HG03139 (cell line): ENCODE measurements around the gene FAM162A.

Experiments
- ATAC-seq: cut with Tn5 transposase; IDR thresholded peaks from one replicate; pipeline ENCODE4 v1.9.1; 2021; ENCODE audit not compliant: unreplicated experiment

FAM162A gene

GRCh38 chr3:122387709-122388108, 3.7 kb downstream of the FAM162A start:
- ATAC-seq: no peak

GRCh38 chr3:122389197-122389596, 5.2 kb downstream of the FAM162A start:
- ATAC-seq: no peak

GRCh38 chr3:122389892-122390291, 5.9 kb downstream of the FAM162A start:
- no peak for ATAC-seq

GRCh38 chr3:122390665-122391064, 6.7 kb downstream of the FAM162A start:
- ATAC-seq: no peak

- ATAC-seq: no peak
Observed at GRCh38 chr3:122391681-122392446, 7.9 kb downstream of the FAM162A start.

GRCh38 chr3:122392868-122393844, 9.2 kb downstream of the FAM162A start:
- ATAC-seq: no peak

GRCh38 chr3:122394173-122394572, 10.2 kb downstream of the FAM162A start:
- ATAC-seq: no peak

- no peak for ATAC-seq
Observed at GRCh38 chr3:122395582-122395981, 11.6 kb downstream of the FAM162A start.

GRCh38 chr3:122396511-122396910, 12.5 kb downstream of the FAM162A start:
- no peak for ATAC-seq

- no peak for ATAC-seq
Observed at GRCh38 chr3:122397201-122397600, 13.2 kb downstream of the FAM162A start.

GRCh38 chr3:122398920-122399319, 14.9 kb downstream of the FAM162A start:
- ATAC-seq: no peak

- no peak for ATAC-seq
Observed at GRCh38 chr3:122403489-122403888, 19.5 kb downstream of the FAM162A start.

GRCh38 chr3:122405015-122405414, 21.0 kb downstream of the FAM162A start:
- ATAC-seq: no peak

GRCh38 chr3:122406198-122406597, 22.2 kb downstream of the FAM162A start:
- no peak for ATAC-seq

- no peak for ATAC-seq
Observed at GRCh38 chr3:122407946-122408345, 24.0 kb downstream of the FAM162A start.

GRCh38 chr3:122409446-122409845, 25.5 kb downstream of the FAM162A start:
- no peak for ATAC-seq

GRCh38 chr3:122410111-122410510, 26.1 kb downstream of the FAM162A start:
- no peak for ATAC-seq

GRCh38 chr3:122410639-122411038, 26.7 kb downstream of the FAM162A start:
- no peak for ATAC-seq

- ATAC-seq: no peak
Observed at GRCh38 chr3:122414391-122414790, 30.4 kb downstream of the FAM162A start.

GRCh38 chr3:122415104-122415744, 31.2 kb downstream of the FAM162A start:
- peak; percentile 47 for ATAC-seq
